HG03575 (cell line): Measurements from ENCODE around the gene FTO.

Experiments
- ATAC-seq: cut with Tn5 transposase; IDR thresholded peaks from one replicate; pipeline ENCODE4 v1.9.1; 2021; ENCODE audit not compliant: unreplicated experiment, insufficient number of reproducible peaks, low FRiP score; ENCODE audit errors: extremely low read depth

The FTO gene

DNA sequence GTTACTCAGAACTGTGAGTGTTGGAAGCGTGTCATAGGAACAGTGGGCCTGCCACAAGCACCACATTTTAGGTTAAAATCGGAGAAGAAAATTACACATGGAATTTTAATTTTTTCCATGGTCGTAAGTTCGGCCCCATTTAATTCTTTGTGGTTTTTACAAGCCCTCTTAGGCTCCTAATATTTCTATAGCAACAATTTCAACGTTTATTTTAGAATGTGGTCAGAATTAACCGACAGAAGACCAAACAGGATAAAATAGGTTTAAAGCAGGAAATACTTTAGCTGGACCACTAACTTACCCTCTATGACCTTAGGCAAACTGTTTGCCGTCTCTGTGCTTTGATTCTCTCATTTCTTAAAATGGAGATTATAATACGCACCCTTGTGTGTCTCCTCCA, 69.9 kb downstream of the FTO start:
- ATAC-seq = no peak

DNA sequence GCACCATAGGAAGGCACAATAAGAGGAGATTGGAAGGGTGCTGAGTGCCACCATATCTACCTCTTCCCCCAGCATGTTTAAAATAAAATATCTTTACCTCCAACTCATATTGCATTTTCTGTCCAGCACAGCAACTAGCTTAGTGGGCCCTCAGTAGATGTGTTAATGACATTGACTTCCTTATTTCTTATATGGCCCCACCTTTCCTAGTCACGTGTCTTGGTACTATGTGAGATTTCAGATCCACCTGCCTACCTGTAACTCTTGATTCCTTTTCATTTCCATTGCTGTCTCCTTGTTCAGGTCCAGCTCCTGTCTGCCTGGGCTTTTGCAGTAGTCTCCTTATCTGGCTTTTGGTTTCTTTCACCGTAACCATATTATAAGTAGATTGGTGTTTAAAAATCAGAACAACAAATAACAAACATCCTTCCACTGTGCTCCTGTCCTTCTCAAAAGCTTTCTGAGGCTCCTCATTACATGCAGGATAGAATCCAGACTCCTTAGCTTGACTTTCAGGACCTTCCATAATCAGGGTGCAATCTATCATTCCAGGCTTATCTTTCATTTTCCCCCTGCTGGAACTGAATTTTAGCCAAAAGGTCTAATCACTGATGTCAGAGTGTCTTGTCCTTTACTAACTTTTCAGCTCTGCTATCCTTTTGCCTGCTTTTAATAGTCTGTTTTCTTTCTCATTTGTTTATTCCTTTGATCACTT, 71.3 kb downstream of the FTO start:
- ATAC-seq = no peak

DNA sequence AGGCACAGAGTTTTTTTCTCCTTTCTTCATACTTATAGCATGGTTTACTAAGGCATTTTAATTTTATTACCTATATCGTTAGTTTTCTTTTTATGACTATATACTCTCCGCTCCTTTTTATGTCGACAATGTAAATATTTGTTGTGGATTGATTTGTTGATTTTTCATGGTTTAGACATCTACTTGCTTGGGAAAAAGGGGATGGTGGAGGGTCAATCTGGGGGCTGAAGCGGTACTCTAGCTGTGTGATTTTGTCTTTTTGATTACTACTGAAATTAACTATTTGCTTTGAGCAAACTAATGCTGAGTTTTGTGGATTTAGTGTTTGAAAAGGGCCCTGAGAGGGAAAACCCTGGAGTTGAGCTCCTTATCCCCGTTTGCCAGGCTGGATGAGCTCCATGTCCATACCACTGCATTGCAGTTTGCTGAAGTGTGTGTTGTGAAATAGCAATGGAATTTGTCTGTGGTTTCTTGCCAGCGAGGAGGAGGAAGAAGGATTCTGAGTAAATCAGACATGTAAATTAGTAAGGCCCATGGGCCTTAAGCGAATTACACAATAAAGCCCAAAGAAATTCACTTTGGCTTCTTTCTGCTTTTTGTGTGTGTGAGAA, 72.0 kb downstream of the FTO start:
- no peak for ATAC-seq

DNA sequence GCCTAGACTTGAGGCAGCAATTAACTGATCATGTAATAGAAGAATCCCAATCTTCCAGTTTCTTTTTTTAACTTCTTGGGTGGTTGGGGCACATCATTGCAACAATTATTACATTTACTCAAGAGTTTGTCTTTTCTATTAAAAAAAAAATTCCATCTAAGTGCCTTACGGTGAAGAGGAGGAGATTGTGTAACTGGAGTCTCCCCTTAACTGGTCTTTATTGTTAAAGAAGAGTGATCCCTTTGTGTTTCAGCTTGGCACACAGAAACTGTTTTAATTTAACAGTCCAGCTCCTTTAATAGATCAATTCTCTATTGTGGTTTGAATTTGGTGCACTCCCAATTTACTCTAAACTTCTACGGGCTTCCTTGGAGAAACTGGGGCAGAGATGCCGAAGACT, 75.2 kb downstream of the FTO start:
- no peak for ATAC-seq

DNA sequence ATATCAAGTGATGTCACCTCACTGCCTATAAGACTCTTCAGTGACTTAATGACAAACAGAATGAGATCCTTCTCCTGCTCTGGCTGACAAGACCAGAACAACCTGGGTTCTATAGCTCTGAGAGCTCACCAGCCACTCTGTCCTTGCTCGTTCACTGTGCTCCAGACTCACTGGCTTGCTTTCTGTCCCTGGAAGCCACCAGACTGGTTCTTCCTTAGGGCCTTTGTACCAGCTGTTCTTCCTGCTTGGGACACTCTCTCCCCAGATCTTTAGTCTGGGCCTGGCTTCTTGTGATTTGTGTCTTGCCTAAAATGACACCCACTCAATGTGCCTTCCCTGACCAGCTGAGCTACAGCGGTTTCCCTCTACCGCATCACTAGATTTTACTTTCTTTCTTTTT, 76.1 kb downstream of the FTO start:
- ATAC-seq = no peak

DNA sequence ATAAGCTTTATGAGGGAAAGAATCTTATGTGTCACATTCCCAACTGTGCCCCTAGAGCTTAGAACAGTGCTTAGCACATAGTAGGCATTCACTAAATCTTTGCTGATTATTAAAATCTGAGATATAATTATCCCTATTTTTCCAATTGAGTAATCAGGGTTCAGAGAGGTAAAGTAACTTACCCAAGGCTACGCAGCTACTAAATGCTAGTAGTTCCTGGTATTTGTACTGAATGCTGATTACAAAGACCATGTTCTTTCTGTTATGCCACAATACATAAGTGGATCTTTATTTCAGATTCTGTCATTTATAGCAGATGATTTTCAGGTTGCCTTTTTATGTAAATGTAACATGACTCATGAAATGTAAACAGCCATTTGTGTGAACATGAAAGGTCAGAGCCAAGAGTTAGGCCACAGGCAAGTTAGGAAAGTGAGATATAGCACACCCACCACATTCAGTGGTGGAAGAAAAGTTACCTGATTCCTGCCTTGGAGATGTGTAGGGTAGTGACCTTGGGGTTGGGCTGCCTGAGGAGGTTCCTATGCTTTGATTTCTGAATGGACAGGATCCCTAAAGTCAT, 77.2 kb downstream of the FTO start:
- ATAC-seq = no peak

DNA sequence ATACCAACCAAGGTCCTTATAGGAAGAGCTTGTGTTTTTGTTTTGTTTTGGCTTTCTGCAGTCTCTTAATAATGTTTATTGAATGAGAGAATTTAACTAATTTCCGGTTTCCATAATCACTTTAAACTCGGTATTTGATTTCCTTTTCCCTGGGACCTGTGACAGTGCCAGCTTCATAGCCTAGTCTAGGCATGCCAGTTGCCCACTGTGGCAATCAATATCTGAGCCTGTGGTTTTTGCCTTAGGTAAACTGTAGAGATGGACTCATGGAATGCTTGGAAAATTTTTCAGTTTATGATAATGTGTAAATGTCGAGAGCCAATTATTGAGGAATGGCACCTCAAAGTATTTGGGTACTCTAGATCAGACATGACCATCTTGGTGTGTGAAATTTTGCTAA, 78.2 kb downstream of the FTO start:
- ATAC-seq = no peak

DNA sequence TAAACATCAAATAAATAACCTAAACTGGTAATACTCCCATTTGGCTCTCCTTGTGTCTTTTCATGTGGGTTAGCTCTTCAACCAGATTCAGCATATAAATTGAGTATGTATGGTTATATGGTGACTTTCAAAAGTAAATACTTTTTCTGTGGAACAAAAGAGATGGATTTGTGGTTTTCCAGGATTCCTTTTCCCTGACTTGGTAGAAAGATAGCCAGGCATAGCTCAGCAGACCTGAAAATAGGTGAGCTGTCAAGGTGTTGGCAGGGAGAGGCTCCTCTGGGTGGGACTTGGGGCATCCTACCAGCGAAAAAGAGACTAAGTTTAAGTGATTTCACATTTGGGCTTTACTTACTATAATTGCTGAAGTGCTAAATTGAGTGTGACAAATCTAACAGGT, 80.3 kb downstream of the FTO start:
- no peak for ATAC-seq

DNA sequence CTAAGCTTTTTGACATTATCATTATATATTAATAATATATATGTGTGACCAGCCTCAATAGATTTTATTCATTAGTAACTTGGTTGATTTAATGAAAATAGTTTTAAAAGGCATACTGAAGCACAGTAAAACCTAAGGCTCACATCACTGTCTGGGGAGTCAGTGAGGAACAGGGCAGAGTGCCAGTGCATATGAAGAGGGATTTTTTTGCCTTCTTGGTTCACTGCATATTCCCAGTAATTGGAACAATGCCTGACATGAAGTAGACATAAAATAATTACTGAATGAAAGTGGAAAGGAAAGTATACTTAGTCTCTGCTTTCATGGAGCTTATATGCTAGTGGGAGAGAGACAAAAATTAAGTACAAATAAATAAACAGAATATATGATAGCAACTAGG, 81.1 kb downstream of the FTO start:
- ATAC-seq = no peak

DNA sequence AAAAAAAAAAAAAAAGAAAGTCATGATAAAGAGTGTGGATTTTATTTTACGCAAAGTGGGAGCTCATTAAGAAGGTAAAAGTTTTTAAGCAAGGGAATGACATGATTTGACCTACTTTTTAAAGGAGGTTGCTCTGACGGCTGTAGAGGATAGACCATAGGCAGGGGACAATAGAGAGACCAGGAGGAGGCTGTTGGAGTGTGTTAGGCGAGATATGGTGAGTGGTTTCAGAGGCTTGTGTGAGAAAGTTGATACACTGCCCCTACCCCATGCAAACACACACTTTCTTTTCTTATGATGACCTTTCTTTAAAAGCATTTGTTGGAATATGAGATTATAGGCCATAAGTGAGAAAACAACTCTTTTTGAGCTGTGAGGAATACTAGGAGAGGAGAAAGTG, 82.0 kb downstream of the FTO start:
- no peak for ATAC-seq

DNA sequence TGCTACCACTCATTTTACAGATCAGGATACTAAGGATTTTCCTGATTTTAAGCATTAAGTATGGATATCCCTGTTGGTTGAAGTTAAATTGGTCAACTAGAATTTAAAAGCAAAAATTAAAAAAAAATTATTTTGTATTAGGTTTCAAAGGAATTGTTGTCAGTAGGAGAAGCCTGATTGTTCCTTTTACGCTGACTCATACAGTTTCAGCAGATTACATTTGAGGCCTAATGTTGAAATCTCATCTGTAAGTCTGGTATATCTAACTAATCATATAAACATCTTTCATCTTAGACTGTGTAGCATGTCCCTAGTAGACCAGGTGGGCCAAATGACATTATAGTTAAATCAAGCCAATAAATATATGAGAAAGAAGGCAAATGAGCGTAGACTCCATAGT, 83.5 kb downstream of the FTO start:
- no peak for ATAC-seq

DNA sequence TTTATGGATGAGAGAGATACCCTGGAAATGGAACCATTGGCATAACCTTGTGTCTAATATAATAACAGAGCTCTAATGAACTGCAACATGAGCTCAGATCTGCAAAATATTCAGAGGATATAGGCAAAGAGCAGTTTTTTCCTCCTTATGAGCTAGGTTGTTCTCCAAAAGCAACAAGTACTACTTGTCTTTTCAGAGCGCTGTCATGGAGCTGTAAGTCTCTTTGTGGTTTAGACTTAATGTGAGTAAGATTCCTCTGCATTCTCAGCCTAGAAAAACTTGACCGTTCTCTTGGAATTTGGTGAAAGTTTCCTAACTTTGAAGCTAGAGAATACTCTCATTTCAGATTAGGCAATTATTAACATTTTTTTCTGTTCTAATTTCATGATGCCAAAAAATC, 85.2 kb downstream of the FTO start:
- no peak for ATAC-seq

DNA sequence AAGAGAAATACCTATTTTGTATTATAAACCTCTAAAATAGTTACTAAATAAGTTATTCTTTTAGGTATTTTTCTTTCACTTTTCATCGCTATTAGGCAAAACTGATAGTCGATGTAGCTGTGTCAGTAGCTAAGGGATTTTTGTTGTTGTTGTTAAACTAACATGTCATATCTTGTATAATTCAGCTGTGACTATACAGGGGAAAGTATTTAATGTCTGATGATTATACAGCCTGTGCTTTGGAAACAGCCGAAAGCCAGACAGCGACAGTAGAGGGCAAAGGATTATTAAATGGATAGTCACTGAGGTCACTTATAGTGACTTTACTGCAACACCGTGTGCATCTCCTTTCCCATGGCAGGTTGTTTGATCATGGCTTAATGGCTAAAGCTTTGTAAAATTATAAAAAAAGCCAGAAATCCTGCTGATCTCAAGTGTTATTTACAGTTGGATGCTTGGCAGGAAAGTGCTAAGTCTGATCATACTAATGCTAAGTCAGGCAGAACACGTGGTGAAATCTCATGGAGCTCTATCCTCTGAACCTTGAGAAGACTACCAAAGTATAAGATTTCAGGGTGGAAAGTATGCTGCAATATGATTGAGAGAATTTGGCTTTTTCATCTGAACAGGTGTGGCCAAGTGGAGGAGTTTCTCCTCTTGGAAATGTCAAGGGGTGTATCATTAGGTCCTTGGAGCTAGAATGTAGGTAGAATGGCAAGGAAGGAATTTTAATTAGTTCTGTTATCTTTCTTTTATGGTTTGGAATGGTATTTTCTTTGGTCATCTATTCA, 88.4 kb downstream of the FTO start:
- ATAC-seq = no peak

DNA sequence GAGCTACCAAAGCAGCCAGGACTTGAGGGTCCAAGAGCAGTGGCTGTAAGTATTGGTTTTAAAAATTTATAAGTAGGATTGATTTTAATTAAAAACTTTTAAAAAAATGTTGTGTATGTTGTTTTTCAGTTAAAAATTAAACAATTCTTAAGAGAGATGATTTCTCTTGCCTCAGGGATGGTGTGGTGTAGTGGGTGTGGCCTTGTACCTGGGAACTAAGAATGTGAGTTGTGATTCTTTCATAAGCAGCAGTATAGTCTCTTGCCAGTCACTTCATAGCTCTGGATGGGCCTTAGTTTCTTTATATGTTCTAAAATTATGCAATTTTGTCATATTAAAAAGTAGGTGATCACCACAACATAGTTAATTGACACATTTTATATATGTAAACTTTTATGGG, 99.5 kb downstream of the FTO start:
- no peak for ATAC-seq

DNA sequence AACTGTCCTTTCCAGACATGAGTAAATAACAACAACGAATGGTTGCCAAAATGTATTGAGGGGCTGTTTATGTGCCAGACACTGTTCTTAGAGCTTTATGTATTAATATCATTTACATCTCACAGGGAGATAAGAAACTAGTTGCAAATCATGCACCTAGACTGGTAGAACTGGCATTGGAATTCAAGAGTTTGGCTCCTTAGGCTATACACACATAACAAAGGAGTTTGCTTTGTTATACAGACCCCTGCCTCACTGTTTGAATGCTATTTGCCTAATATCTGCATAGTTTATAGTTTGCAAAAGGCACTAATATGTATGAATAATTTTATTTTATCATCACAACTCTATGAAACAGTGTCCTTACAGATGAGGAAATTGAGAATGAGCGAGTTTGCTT, 100.0 kb downstream of the FTO start:
- no peak for ATAC-seq

DNA sequence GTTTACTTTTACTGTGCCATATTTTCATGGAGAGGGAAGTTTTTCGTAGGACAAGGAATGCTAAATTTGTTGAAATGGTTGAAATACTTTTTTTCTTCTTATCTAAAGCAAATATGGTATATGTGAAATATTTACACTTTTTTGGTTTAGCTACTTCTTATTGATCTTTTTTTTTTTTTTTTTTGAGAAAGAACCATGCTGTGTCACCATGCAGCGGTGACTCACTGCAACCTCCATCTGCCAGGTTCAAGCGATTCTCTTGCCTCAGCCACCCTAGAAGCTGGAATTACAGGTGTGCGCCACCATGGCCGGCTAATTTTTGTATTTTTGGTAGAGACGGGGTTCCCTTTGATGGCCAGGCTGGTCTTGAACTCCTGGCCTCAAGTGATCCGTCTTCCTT, 100.5 kb downstream of the FTO start:
- ATAC-seq = no peak

DNA sequence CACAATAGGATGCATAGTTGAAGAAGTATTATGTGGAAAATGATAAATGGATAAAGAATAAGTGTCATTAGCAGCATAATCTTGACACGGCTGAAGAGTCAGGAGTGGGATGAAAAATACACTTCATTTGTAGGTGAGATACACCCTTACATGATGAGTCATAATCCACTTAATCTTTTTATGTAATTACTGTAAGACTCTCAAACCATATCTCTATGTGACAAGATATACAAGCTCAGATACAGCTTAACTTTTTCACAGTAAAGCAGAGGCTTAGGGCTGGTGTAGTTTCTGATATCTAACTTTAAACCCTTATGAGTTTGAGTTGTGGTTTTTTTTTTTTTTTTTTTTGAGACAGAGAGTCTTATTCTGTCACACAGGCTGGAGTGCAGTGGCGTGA, 101.2 kb downstream of the FTO start:
- ATAC-seq = no peak

DNA sequence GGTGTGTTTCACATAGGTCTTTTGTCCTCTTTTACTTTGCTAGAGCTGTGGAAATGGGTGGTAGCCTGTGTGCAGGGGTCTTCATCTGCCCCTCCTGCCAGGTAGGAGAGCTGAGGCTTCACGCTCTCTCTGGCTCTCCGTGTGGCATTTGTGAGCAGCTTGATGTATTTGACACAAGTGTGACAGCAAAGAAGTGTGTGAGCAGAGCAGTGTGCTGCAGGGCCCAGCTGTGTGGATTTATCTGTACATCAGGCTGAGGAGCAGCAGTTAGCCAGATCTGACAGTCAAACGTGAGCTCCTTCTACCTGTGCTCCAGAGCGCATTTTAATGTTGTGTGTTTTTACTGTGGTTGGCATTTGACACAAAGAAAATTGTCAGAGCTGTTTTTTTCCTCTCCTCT, 101.8 kb downstream of the FTO start:
- ATAC-seq = no peak

DNA sequence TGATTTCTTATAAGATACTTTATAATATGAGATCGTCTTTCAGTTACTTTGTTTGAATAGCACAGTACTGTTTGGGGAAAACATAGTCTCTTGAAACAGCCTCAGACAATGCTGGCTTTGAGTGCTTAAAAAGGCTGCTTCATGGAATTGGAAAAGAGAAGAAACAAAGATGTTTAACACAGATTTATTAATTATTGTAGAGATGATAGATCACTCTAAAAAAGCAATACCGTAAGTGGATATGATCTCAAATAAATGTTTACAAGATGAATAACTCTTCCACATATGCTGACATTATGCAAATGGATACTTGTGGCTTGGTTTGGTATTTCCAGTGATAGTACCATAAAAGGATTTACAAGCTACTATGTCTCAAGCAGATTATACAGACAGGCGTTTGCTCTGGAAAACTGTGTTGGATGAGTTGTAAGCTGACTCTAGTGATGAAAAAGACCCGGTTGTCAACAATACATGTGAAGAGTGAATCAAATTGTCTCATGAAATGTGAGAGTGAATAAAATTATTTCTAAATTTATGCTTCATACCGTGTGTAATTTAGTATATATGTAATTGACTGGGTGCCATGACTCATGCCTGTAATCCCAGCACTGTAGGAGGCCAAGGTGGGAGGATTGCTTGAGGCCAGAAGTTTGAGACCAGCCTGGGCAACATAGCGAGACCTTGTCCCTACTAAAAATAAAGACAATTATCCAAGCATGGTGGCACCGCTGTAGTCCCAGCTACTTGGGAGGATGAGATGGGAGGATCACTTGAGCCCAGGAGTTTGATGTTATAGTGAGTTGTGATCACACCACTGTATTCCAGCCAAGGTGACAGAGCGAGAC, 105.4 kb downstream of the FTO start:
- no peak for ATAC-seq
